A673 (cell line): ENCODE data around the gene TECR.
"Not testable (repeated sequence)": the region's sequence is repeated elsewhere in the genome, so short reads cannot be mapped to it uniquely, and the experiment has no call there.

ENCODE experiments used
- CTCF ChIP-seq: fragments of 300-800, 200-600 bp; sonication (generic); conservative IDR thresholded peaks from 2 replicates; pipeline ENCODE4 v1.5.1; 2017; ENCODE audit warnings: low read depth, mild to moderate bottlenecking, antibody characterized with exemption, low read length, moderate library complexity, mixed read lengths
- EZH2 ChIP-seq: fragments of 200-600 bp; sonication (generic); IDR thresholded peaks from 2 replicates; pipeline ENCODE4 v1.6.1; 2017; ENCODE audit warnings: borderline replicate concordance, low read depth, mild to moderate bottlenecking, mixed read lengths, antibody characterized with exemption, low read length; ENCODE audit not compliant: poor library complexity, severe bottlenecking

- TF ChIP-seq CTCF, EZH2: not testable (repeated sequence)
Observed at GRCh38 chr19:14584372-14584771, 55.0 kb downstream of the TECR start.
